ENCODE measurements around the gene ZNF90.
"Not testable (repeated sequence)": the region's sequence is repeated elsewhere in the genome, so short reads cannot be mapped to it uniquely, and the experiment has no call there.

ZNF90 gene

GRCh38 chr19:20051841-20052768 lies 25.7 kb upstream of the ZNF90 start:
- H3K27ac ChIP-seq, result peak overlapping the region; percentile 66

GRCh38 chr19:20058738-20059137 lies 19.1 kb upstream of the ZNF90 start:
- not testable (repeated sequence) for H3K27ac ChIP-seq

More at GRCh38 chr19:20051841-20052768, 25.7 kb upstream of the ZNF90 start:
- no peak for TF ChIP-seq CTCF (conservative IDR thresholded peaks at IDR 0.05)

GRCh38 chr19:20060282-20060681 lies 17.5 kb upstream of the ZNF90 start:
- no peak overlapping the region for H3K27ac ChIP-seq
- TF ChIP-seq CTCF (conservative IDR thresholded peaks at IDR 0.05), result no peak

GRCh38 chr19:20066861-20067260 lies 10.9 kb upstream of the ZNF90 start:
- no peak for TF ChIP-seq CTCF (conservative IDR thresholded peaks at IDR 0.05)
- H3K27ac ChIP-seq, result no peak overlapping the region

- no peak overlapping the region for H3K27ac ChIP-seq
- no peak for TF ChIP-seq CTCF (conservative IDR thresholded peaks at IDR 0.05)
These were observed 9.9 kb upstream of the ZNF90 start for GRCh38 chr19:20067943-20068342.

GRCh38 chr19:20068559-20068958 lies 9.2 kb upstream of the ZNF90 start:
- H3K27ac ChIP-seq, result not testable (repeated sequence)

GRCh38 chr19:20070691-20071090 lies 7.1 kb upstream of the ZNF90 start:
- H3K27ac ChIP-seq, result no peak overlapping the region
- no peak for TF ChIP-seq CTCF (conservative IDR thresholded peaks at IDR 0.05)

- TF ChIP-seq CTCF (conservative IDR thresholded peaks at IDR 0.05), result no peak
- H3K27ac ChIP-seq, result no peak overlapping the region
These were observed 4.9 kb upstream of the ZNF90 start for GRCh38 chr19:20072936-20073335.

Data from VCaP (cell line).